ENCODE results near the gene CNEP1R1.

DNA sequence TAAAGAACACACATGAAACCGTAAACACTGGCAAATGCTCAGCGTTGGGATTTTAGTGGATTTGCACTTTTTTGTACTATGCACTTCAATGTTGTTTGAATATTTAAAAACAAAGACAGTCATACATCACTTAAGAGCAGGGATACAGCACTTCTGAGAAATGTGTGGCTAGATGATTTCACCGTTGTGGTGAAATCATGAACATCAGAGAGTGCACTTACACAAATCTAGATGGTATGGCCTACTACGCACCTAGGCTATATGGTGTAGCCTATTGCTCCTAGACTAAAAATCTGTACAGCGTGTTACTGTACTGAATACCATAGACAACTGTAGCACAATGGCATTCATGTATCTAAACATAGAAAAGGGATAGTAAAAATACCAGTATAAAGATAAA is 37.6 kb upstream of the CNEP1R1 start:
- TF ChIP-seq, protein P1, sequence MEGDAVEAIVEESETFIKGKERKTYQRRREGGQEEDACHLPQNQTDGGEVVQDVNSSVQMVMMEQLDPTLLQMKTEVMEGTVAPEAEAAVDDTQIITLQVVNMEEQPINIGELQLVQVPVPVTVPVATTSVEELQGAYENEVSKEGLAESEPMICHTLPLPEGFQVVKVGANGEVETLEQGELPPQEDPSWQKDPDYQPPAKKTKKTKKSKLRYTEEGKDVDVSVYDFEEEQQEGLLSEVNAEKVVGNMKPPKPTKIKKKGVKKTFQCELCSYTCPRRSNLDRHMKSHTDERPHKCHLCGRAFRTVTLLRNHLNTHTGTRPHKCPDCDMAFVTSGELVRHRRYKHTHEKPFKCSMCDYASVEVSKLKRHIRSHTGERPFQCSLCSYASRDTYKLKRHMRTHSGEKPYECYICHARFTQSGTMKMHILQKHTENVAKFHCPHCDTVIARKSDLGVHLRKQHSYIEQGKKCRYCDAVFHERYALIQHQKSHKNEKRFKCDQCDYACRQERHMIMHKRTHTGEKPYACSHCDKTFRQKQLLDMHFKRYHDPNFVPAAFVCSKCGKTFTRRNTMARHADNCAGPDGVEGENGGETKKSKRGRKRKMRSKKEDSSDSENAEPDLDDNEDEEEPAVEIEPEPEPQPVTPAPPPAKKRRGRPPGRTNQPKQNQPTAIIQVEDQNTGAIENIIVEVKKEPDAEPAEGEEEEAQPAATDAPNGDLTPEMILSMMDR (conservative IDR thresholded peaks at IDR 0.05), result no peak
- no peak for TF ChIP-seq EZH2 (IDR thresholded peaks at IDR 0.05; ENCODE audit: low read depth)
